Measurements from ENCODE around the gene MTERF4.

GRCh38 chr2:241126771-241127202, 24.7 kb upstream of the MTERF4 start:
- TF ChIP-seq MXI1 (conservative IDR thresholded peaks at IDR 0.05; ENCODE audit: poor library complexity, severe bottlenecking) = no peak
- no peak for TF ChIP-seq CTCF (IDR thresholded peaks at IDR 0.05; ENCODE audit: poor library complexity, severe bottlenecking)
